ENCODE measurements around the gene STAG1. TPM values are rescaled to one million over a fixed set of nuclear protein-coding genes. Genes with fewer than 3 reads are reported as not detected.
"Not testable (repeated sequence)": the region's sequence is repeated elsewhere in the genome, so short reads cannot be mapped to it uniquely, and the experiment has no call there.

The STAG1 gene
- total RNA-seq, 3 donors from 2014 or later = 46.8 to 57.1 (median 50.4) TPM

- Histone ChIP-seq H3K4me1 (ENCODE audit: low read depth) (peaks cover 15% of the 10 kb centered on the region), H3K9me3 (no peaks in the 10 kb centered on the region), H3K36me3 (ENCODE audit: low read depth) (no peaks in the 10 kb centered on the region), H3K4me3 (no peak overlapping the region)
- no peak for TF ChIP-seq CTCF (IDR thresholded peaks at IDR 0.05)
- ATAC-seq (no peak), DNase-seq (peak in 1 of 3 donors; percentile 30)
- intact Hi-C loops (cut with DNase I, micrococcal nuclease) = loop anchor here in 1 of 2 donors (5.0 kb wide), 2 partner anchors 112 to 498 kb away; partner anchors contain the start of genes NCK1 and PCCB
Observed at GRCh38 chr3:136750209-136750896, 1.8 kb downstream of the STAG1 start.

GRCh38 chr3:136749602-136750001 lies 2.6 kb downstream of the STAG1 start:
- peaks cover 15% of the 10 kb centered on the region for H3K4me1 ChIP-seq (ENCODE audit: low read depth)
- not testable (repeated sequence) for H3K9me3 ChIP-seq; H3K4me3 ChIP-seq; ATAC-seq; DNase-seq; H3K36me3 ChIP-seq (ENCODE audit: low read depth)
- intact Hi-C loops (cut with DNase I, micrococcal nuclease) = loop anchor here in 1 of 2 donors (5.0 kb wide), 2 partner anchors 113 to 497 kb away; partner anchors contain the start of genes NCK1 and PCCB

GRCh38 chr3:136749091-136749490 lies 3.1 kb downstream of the STAG1 start:
- no peak for TF ChIP-seq CTCF (IDR thresholded peaks at IDR 0.05)
- ATAC-seq (no peak), DNase-seq (no peak)
- no peak overlapping the region for H3K4me3 ChIP-seq
- intact Hi-C loops (cut with DNase I, micrococcal nuclease) = no loop called here
- no peaks in the 10 kb centered on the region for H3K36me3 ChIP-seq (ENCODE audit: low read depth)
- H3K4me1 ChIP-seq (ENCODE audit: low read depth) = peaks cover 14% of the 10 kb centered on the region
- no peaks in the 10 kb centered on the region for H3K9me3 ChIP-seq

GRCh38 chr3:136745916-136746315 lies 6.3 kb downstream of the STAG1 start:
- no peak for DNase-seq
- no peak for TF ChIP-seq CTCF (IDR thresholded peaks at IDR 0.05)
- Histone ChIP-seq H3K4me3 (no peak overlapping the region), H3K9me3 (no peaks in the 10 kb centered on the region), H3K4me1 (ENCODE audit: low read depth) (peaks cover 13% of the 10 kb centered on the region), H3K36me3 (ENCODE audit: low read depth) (no peaks in the 10 kb centered on the region)
- intact Hi-C loops (cut with DNase I, micrococcal nuclease) = no loop called here
- no peak for ATAC-seq

GRCh38 chr3:136741063-136741462 lies 11.1 kb downstream of the STAG1 start:
- DNase-seq (no peak), ATAC-seq (no peak)
- intact Hi-C loops (cut with DNase I, micrococcal nuclease) = no loop called here

More at GRCh38 chr3:136741063-136741462, 11.1 kb downstream of the STAG1 start:
- TF ChIP-seq CTCF (IDR thresholded peaks at IDR 0.05) = no peak
- H3K9me3 ChIP-seq = no peaks in the 10 kb centered on the region
- H3K4me1 ChIP-seq (ENCODE audit: low read depth) = peaks cover 7% of the 10 kb centered on the region
- no peak overlapping the region for H3K4me3 ChIP-seq
- H3K36me3 ChIP-seq (ENCODE audit: low read depth) = no peaks in the 10 kb centered on the region
